ENCODE data around the gene DHRS7C.

Gene DHRS7C, protein sequence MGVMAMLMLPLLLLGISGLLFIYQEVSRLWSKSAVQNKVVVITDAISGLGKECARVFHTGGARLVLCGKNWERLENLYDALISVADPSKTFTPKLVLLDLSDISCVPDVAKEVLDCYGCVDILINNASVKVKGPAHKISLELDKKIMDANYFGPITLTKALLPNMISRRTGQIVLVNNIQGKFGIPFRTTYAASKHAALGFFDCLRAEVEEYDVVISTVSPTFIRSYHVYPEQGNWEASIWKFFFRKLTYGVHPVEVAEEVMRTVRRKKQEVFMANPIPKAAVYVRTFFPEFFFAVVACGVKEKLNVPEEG

GRCh38 chr17:9790889-9791876, at the start of gene DHRS7C:
TSS of gene DHRS7C (minus strand) at chr17:9791592. CDS start at chr17:9791284, 308 bp downstream.
- no peak for DNase-seq

DNA sequence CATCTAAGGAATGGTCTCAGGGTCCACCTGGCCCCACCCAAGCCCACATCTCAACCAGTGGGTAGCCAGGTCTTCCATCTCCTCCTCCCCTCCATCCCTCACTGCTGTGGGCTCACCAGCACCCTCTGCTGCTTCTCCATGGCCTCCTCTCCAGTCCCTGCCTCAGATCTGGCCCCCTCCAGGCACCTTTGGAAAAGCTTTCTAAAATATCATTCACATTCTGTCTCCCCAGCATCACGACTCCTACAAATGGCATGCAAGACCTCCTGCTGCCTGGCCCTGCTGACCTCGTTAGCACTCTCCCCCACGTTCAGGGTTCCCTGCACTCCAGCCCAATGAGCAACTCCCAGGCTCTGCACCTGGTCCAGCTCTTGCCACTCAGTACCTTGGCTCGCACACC, 48.0 kb upstream of the DHRS7C start:
- DNase-seq, result no peak

GRCh38 chr17:9837551-9838471, 46.4 kb upstream of the DHRS7C start:
- DNase-seq, result no peak

- DNase-seq, result no peak
Measured at GRCh38 chr17:9833922-9834321, 42.5 kb upstream of the DHRS7C start.

GRCh38 chr17:9830711-9831110, 39.3 kb upstream of the DHRS7C start:
- no peak for DNase-seq

- DNase-seq, result no peak
Measured at GRCh38 chr17:9829343-9829742, 38.0 kb upstream of the DHRS7C start.

- no peak for DNase-seq
Measured at GRCh38 chr17:9828296-9829295, 37.2 kb upstream of the DHRS7C start.

DNA sequence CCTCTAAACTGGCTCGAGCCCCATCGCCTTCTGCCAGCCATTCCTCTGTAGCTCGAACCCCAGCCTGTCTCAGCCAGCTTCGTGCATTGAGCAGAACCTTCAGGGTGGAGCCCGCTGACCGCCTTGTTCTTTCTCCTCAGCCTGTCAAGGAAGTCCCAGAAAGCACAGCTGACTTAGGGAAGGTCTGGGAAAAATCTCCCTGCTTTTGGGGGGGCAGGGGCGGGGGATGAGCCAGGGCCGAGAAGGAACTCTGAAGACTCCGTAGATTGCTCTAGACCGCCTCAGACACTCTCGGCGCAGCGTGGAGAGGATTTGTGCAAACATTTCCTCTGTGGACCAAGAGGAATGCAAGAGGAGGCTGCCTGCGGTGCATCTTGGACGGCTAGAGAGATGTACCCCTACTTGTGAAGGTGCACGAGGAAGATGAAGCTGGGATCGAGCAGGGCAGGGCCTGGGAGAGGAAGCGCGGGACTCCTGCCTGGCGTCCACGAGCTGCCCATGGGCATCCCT, 34.3 kb upstream of the DHRS7C start, which contains the start of gene GLP2R:
GLP2R (plus strand) TSS at position 284 of the 510 bp plus-strand sequence; CDS start at position 424, 140 bp downstream.
- no peak for DNase-seq

DNA sequence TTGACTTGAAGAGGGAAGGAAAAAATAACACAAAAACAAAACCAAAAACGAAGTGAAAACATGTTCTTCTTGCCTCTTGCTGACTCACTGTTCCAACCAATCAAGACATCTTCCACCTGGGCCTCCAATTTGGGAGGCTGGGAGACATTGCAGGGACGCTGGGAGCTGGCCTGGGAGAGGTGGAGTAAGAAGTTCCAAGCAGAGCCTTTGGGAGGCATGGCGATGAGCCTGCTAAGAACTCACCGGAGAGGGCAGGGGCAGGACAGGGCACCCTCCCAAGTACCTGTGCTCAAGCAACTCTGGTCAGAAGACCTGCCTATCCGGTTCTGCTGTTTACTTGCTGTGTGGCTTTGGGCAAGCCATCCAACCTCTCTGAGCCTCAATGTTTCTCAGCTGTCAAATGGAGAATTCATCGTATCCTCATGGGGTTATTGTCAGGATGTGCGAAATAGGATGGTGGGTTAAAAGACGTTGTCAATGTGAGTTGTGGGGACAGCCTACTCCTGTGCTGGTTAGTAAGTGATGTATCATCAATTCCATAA, 33.5 kb upstream of the DHRS7C start:
- no peak for DNase-seq

DNA sequence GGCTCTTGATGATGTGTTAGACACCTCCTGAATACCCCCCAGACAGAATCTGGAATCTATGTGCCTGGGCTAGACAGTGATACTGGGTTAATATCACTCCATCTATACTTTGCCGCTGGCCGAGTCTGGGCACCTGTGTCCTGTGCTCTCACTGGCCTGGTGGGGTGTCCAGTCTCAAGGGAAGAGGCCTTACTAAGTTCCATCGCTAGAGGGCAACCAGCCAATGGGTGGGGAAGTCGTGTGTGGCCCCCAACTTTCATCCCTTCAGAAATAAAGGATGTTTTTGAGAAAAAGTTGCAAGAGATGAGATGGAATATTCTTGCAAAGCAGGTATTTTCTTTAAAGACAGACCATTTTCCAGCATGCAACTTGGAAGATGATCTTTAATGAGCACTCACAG, 32.7 kb upstream of the DHRS7C start:
- DNase-seq, result no peak

- DNase-seq, result no peak
Measured at GRCh38 chr17:9821921-9822320, 30.5 kb upstream of the DHRS7C start, which contains the start of gene GSG1L2. TSS of gene GSG1L2 (minus strand) at chr17:9822079. CDS start at chr17:9822071, 8 bp downstream.

DNA sequence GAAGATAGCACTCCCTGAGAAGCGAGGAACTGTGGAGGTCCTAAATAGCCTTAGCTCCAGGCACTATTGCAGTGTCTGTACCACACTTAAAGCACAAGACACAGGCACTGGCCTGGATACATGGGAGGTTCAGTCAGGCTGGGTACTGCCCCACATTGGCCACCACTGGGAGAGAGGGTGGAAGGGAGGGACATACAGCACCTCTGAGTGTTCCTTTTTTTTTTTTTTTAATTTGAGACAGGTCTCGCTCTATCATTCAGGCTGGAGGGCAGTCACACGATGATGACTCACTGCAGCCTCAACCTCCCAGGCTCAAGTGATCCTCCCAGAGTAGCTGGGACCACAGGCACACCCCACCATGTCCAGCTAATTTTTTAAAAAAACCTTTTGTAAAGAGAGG, 29.1 kb upstream of the DHRS7C start:
- DNase-seq, result no peak

DNA sequence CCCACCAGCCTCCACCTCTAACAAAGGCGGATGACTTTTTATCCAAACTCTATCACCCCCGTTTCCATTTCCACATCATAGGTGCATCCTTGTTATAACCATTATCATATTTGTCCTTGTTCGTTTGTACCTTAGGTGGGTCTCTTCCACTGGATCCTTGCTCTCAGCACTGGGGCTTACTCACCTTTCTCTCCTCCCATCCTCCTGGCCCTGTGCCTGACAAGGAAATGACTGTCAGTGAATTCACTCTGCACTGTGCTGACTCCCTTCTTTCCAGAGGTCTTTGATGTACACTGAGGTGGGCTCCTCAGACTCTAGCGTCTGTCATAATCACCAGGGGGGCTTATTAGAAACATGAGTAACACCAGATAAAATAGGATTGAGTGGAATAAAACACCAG, 27.4 kb upstream of the DHRS7C start:
- DNase-seq, result no peak

- no peak for DNase-seq
Measured at GRCh38 chr17:9817086-9817485, 25.7 kb upstream of the DHRS7C start.

- DNase-seq, result no peak
Measured at GRCh38 chr17:9816472-9816871, 25.1 kb upstream of the DHRS7C start.

- DNase-seq, result no peak
Measured at GRCh38 chr17:9814337-9814945, 23.0 kb upstream of the DHRS7C start.

GRCh38 chr17:9813166-9813565, 21.8 kb upstream of the DHRS7C start:
- no peak for DNase-seq

GRCh38 chr17:9811537-9811936, 20.1 kb upstream of the DHRS7C start:
- DNase-seq, result no peak

DNA sequence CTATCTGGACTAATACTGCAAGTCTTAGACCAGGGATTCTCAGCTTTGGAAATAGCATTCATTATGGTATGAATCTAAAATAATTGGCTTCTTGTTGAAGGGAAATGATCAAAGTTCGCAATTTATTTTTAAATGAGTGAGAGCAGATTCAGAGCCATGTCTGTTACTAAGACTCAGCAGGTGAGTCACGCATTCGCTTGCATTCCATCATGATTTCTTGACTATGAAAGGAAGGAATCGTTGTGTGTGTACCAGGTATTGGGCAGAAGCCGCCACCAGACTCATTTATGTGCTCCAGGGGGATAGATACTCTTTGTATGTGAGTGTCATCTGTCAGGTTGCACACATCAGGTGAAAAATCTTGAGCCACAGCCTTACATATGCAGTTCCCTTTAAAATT, 19.7 kb upstream of the DHRS7C start:
- no peak for DNase-seq
